Mesodermal cell (in vitro differentiated cells): Measurements from ENCODE around the gene VIPAS39.

Experiments
- H3K27ac ChIP-seq: 2 replicates; pipeline ENCODE4 v1.7.0; 2013; ENCODE audit warnings: mild to moderate bottlenecking, low read depth, low read length, moderate library complexity; ENCODE audit not compliant: severe bottlenecking
- H3K36me3 ChIP-seq: 2 replicates; pipeline ENCODE4 v1.7.1; 2013; ENCODE audit warnings: mild to moderate bottlenecking, low read length, moderate library complexity; ENCODE audit not compliant: control insufficient read depth, insufficient read depth
- H3K4me1 ChIP-seq: one replicate; pipeline ENCODE4 v1.7.1; 2013; ENCODE audit warnings: mild to moderate bottlenecking, low read length; ENCODE audit not compliant: insufficient read depth, control insufficient read depth, poor library complexity, severe bottlenecking
- H3K4me3 ChIP-seq: 2 replicates; pipeline ENCODE4 v1.7.0; 2013; ENCODE audit warnings: low read length, control low read depth, mild to moderate bottlenecking; ENCODE audit not compliant: insufficient read depth, poor library complexity, severe bottlenecking; ENCODE audit errors: extremely low read depth
- H3K9me3 ChIP-seq: 2 replicates; pipeline ENCODE4 v1.7.1; 2013; ENCODE audit warnings: mild to moderate bottlenecking, low read length, moderate library complexity; ENCODE audit not compliant: control insufficient read depth
- WGBS, 2 experiments: methylation state at CpG; one replicate each; pipeline ENCODE4 v1.1.5; 2013; ENCODE audit warnings: missing lambda C conversion rate in 2 of 2; ENCODE audit not compliant: insufficient coverage in 2 of 2; 5-methylcytosine and 5-hydroxymethylcytosine counted together

The VIPAS39 gene

GRCh38 chr14:77469539-77469938, 12.1 kb upstream of the VIPAS39 start:
- WGBS, 2 experiments = no CpG with 5 or more reads among the region's 1 CpG
- Histone ChIP-seq H3K36me3 (peaks cover 52% of the 10 kb centered on the region), H3K4me3 (no peak overlapping the region), H3K9me3 (no peaks in the 10 kb centered on the region), H3K27ac (no peak overlapping the region), H3K4me1 (no peaks in the 10 kb centered on the region)

- no peak overlapping the region for H3K27ac ChIP-seq
- H3K4me3 ChIP-seq = no peak overlapping the region
- H3K36me3 ChIP-seq = peaks cover 57% of the 10 kb centered on the region
- H3K4me1 ChIP-seq = no peaks in the 10 kb centered on the region
- WGBS, 2 experiments = 95 to 96% methylated on average over 10 to 12 of the region's 14 CpGs
- no peaks in the 10 kb centered on the region for H3K9me3 ChIP-seq
These were observed 11.7 kb upstream of the VIPAS39 start for GRCh38 chr14:77469067-77469505.

- H3K36me3 ChIP-seq = peaks cover 70% of the 10 kb centered on the region
- H3K4me1 ChIP-seq = no peaks in the 10 kb centered on the region
- no peaks in the 10 kb centered on the region for H3K9me3 ChIP-seq
- H3K4me3 ChIP-seq = no peak overlapping the region
- H3K27ac ChIP-seq = no peak overlapping the region
- WGBS, 2 experiments = 90 to 100% methylated on average over 4 of the region's 5 CpGs
These were observed 10.4 kb upstream of the VIPAS39 start for GRCh38 chr14:77467801-77468200.

GRCh38 chr14:77459072-77459723, 1.8 kb upstream of the VIPAS39 start:
- Histone ChIP-seq H3K36me3 (peaks cover 50% of the 10 kb centered on the region), H3K4me3 (peak overlapping the region; percentile 96), H3K4me1 (peaks cover 4% of the 10 kb centered on the region), H3K27ac (no peak overlapping the region), H3K9me3 (no peaks in the 10 kb centered on the region)
- WGBS, 2 experiments = 58 to 65% methylated on average over 10 of the region's 13 CpGs

- whole genome bisulfite sequencing, 2 experiments = 0 to 1% methylated on average over 18 to 24 of the region's 29 CpGs
These were observed 999 bp upstream of the VIPAS39 start for GRCh38 chr14:77458249-77458950.

GRCh38 chr14:77457115-77457521, 283 bp downstream of the VIPAS39 start:
- 0 to 2% methylated on average over 16 to 18 of the region's 18 CpGs for WGBS, 2 experiments

More at GRCh38 chr14:77458249-77458950, 999 bp upstream of the VIPAS39 start:
- Histone ChIP-seq H3K9me3 (no peaks in the 10 kb centered on the region), H3K36me3 (peaks cover 48% of the 10 kb centered on the region), H3K4me3 (peak overlapping the region; percentile 96), H3K4me1 (peaks cover 4% of the 10 kb centered on the region), H3K27ac (peak overlapping the region; percentile 94)

DNA sequence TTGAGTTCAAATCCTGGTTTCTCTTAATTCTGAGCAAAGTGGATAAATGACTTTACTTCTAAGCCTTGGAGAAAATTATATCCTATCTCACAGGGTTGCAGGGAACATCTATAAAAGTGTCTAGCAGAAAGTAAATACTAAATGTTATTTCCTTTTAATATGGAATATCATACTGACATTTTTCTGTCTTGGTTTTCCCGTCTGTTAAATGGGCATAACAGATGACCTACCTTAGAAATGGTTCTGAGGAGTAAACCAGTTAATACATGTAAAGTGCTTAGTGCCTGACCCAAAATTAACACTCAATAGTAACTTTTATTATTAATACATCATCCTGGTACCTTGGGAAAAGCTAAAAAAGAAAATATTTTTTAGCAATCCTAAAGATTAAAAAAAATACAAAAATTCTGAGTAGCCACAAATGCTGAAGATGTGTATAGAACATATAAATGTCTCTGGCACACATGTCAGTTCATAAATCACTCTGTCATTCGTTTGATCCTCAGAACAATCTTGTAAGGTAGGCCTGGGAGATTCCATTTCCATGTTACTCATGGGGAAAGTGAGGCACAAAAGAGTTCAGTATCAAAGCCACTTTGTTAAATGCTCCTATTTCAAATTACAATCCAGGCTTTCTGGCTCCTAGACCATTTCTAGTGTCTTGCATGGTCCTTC, 1.3 kb downstream of the VIPAS39 start:
- Histone ChIP-seq H3K9me3 (no peaks in the 10 kb centered on the region), H3K4me1 (peaks cover 4% of the 10 kb centered on the region), H3K4me3 (peak overlapping the region; percentile 96), H3K27ac (no peak overlapping the region), H3K36me3 (peaks cover 44% of the 10 kb centered on the region)
- WGBS, 2 experiments = 89% methylated on average over 1 of the region's 2 CpGs; no CpG with 5 or more reads in 1 of the 2 experiments

More at GRCh38 chr14:77457115-77457521, 283 bp downstream of the VIPAS39 start:
- Histone ChIP-seq H3K27ac (peak overlapping the region; percentile 94), H3K4me1 (peaks cover 4% of the 10 kb centered on the region), H3K4me3 (peak overlapping the region; percentile 96), H3K36me3 (peaks cover 47% of the 10 kb centered on the region), H3K9me3 (no peaks in the 10 kb centered on the region)

DNA sequence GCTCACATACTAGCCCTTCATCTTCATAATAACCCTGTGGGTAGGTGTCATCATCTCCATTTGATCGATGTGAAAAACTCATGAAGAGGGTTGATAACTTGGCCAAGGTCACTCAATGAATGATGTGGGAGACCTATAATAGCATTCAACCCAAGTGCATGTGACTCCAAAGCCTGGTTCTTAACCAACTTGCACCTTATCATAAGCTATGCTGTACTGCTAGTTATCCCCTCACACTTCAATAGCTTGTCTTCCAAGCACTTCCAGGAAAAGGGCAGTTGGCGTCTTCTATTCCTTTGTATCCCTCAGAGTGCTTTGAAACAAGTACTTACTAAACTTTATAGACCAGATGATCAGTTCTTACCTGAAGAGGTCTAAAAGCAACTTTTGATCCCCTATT, 15.2 kb downstream of the VIPAS39 start:
- no peaks in the 10 kb centered on the region for H3K9me3 ChIP-seq
- H3K4me3 ChIP-seq = no peak overlapping the region
- no peak overlapping the region for H3K27ac ChIP-seq
- H3K36me3 ChIP-seq = peaks cover 65% of the 10 kb centered on the region
- WGBS, 2 experiments = 81 to 100% methylated on average over 2 of the region's 2 CpGs
- no peaks in the 10 kb centered on the region for H3K4me1 ChIP-seq

- Histone ChIP-seq H3K36me3 (peaks cover 67% of the 10 kb centered on the region), H3K27ac (no peak overlapping the region), H3K4me3 (no peak overlapping the region), H3K9me3 (no peaks in the 10 kb centered on the region), H3K4me1 (no peaks in the 10 kb centered on the region)
- WGBS, 2 experiments = no CpG with 5 or more reads among the region's 4 CpGs
These were observed 17.5 kb downstream of the VIPAS39 start for GRCh38 chr14:77439861-77440260.

- WGBS, 2 experiments = no CpG with 5 or more reads among the region's 1 CpG
These were observed 18.8 kb downstream of the VIPAS39 start for GRCh38 chr14:77438596-77438995.

More at GRCh38 chr14:77438596-77438995, 18.8 kb downstream of the VIPAS39 start:
- Histone ChIP-seq H3K4me1 (no peaks in the 10 kb centered on the region), H3K9me3 (no peaks in the 10 kb centered on the region), H3K27ac (no peak overlapping the region), H3K36me3 (peaks cover 72% of the 10 kb centered on the region), H3K4me3 (no peak overlapping the region)
